Pancreas (tissue), 10 donors: ENCODE data around the gene CD81. TPM values are rescaled to one million over a fixed set of nuclear protein-coding genes. Genes with fewer than 3 reads are reported as not detected.

Source experiments
- ATAC-seq, 4 donors: fragments of 200-7000 bp; cut with Tn5 transposase; one replicate each; pipeline versions ENCODE4 v1.8.0 to v1.9.1; 2020; ENCODE audit warnings: mild to moderate bottlenecking in 4 of 4, moderate library complexity in 4 of 4
- DNase-seq, 6 donors: peaks; one replicate each; pipeline ENCODE4 v3.0.0-alpha.2; 2020
- FAIRE-seq: peaks from 2 replicates; lab custom pipeline; 2012; peaks lifted over from hg19 to GRCh38; lab: Jason Lieb, UNC
- H3K27ac ChIP-seq, 4 donors: fragments of 200-600 bp; sonication (generic); 1 replicate in 3 of 4; 2 replicates in 1 of 4; pipeline versions ENCODE4 v1.5.0 to v1.8.0; 2020
- H3K27me3 ChIP-seq, 4 donors: fragments of 200-600 bp; one replicate each; pipeline ENCODE4 v1.8.0; 2021
- H3K36me3 ChIP-seq, 3 donors: fragments of 200-600 bp; sonication (generic) in 1 of 3; one replicate each; pipeline versions ENCODE4 v1.5.0 to v1.8.0; 2020 to 2021
- H3K4me1 ChIP-seq, 3 donors: fragments of 200-600 bp; one replicate each; pipeline ENCODE4 v1.8.0; 2021
- H3K4me3 ChIP-seq, 4 donors: fragments of 200-600 bp; sonication (generic) in 2 of 4; one replicate each; pipeline versions ENCODE4 v1.5.0 to v1.8.0; 2020 to 2021
- H3K9me3 ChIP-seq, 4 donors: fragments of 200-600 bp; one replicate each; pipeline ENCODE4 v1.8.0; 2021
- CTCF ChIP-seq, 4 donors: fragments of 200-600 bp; sonication (generic) in 3 of 4; IDR thresholded peaks; one replicate each; pipeline versions ENCODE4 v1.5.0 to v1.8.0; 2021; ENCODE audit warnings: antibody characterized with exemption in 4 of 4
- WGBS, 2 donors: extraction: QIAGEN DNeasy Blood & Tissue Kit; methylation state at CpG; one replicate each; pipeline ENCODE4 v1.1.7; 2013; 5-methylcytosine and 5-hydroxymethylcytosine counted together
- intact Hi-C, 3 donors: fragments of 100-400 bp; cut with DNase I; formaldehyde crosslinking; loops; one replicate each; pipeline versions ENCODE4 v1.11.1 to v1.14.2; 2022
- polyA plus RNA-seq, 2 donors: library from polyadenylated mRNA; stranded (reverse); fragments of 200-250 nt; gene quantifications; one replicate each; pipeline ENCODE4 v1.2.3, GENCODE V29; 2013
- total RNA-seq, 6 donors: library from RNA; stranded (reverse); fragmentation: NEBNext Ultra II Directional in 4 of 6; extraction: Animal tissue kit (Norgen Biotek cat#: 25700) in 4 of 6; gene quantifications; one replicate each; pipeline versions ENCODE4 v1.2.1 to v1.2.4, GENCODE V29; 2021 to 2023
- donor health status: healthy with polysubstance abuse.
- donor health status: DM: no; HTN: no; CAD: no; lungs with moderate emphysema.
- donor health status: DM: no; HTN: no; CAD: no.
- donor health status: control.
- donor health status: control.
- donor health status: Bipolar disorder and iron deficiency.
- donor health status: DM: yes; HTN: yes; CAD: no.
- donor health status: DM: no; HTN: no; CAD: no.
- donor health status: DM: no; HTN: no; CAD: no.
- donor health status: DM: yes; HTN: yes; CAD: no.

CD81 gene
- total and polyA plus RNA-seq, 8 donors: 154 to 392 (median 236) TPM

- no peak for ATAC-seq
- WGBS, 2 donors: 83 to 92% methylated on average over 13 of the region's 13 CpGs
- intact Hi-C loops: loop anchor here in 1 of 3 donors (10.0 kb wide), 2 partner anchors 82 to 462 kb away; no protein-coding TSS in a partner anchor
- FAIRE-seq: no peak
- DNase-seq: peak in 3 of 6 donors; percentile 19 to 64 (median 40)
- H3K9me3 ChIP-seq: no peaks in the 10 kb centered on the region
- no peak overlapping the region for H3K4me3 ChIP-seq
- no peaks in the 10 kb centered on the region for H3K36me3 ChIP-seq
- H3K4me1 ChIP-seq: no peaks in the 10 kb centered on the region
- TF ChIP-seq CTCF (IDR thresholded peaks at IDR 0.05): no peak
- no peaks in the 10 kb centered on the region for H3K27me3 ChIP-seq
- no peak overlapping the region for H3K27ac ChIP-seq
Observed at GRCh38 chr11:2432628-2433071, 55.5 kb downstream of the CD81 start.

GRCh38 chr11:2433106-2433925 is 56.2 kb downstream of the CD81 start:
- Histone ChIP-seq H3K4me3 (no peak overlapping the region), H3K4me1 (no peaks in the 10 kb centered on the region), H3K9me3 (no peaks in the 10 kb centered on the region), H3K27ac (no peak overlapping the region), H3K27me3 (no peaks in the 10 kb centered on the region), H3K36me3 (no peaks in the 10 kb centered on the region)
- intact Hi-C loops: loop anchor here in 1 of 3 donors (10.0 kb wide), 2 partner anchors 81 to 461 kb away; no protein-coding TSS in a partner anchor
- DNase-seq (peak in 3 of 6 donors; percentile 21 to 52 (median 41)), ATAC-seq (peak in 1 of 4 donors; percentile 8), FAIRE-seq (no peak)
- TF ChIP-seq CTCF (IDR thresholded peaks at IDR 0.05): no peak
- 89 to 95% methylated on average over 22 of the region's 22 CpGs for WGBS, 2 donors

GRCh38 chr11:2434008-2434407 is 56.9 kb downstream of the CD81 start:
- no peaks in the 10 kb centered on the region for H3K9me3 ChIP-seq
- H3K27ac ChIP-seq: no peak overlapping the region
- H3K27me3 ChIP-seq: no peaks in the 10 kb centered on the region
- no peak for FAIRE-seq
- intact Hi-C loops: loop anchor here in 1 of 3 donors (10.0 kb wide), 2 partner anchors 81 to 461 kb away; no protein-coding TSS in a partner anchor
- no peak overlapping the region for H3K4me3 ChIP-seq
- WGBS, 2 donors: 89 to 91% methylated on average over 8 of the region's 8 CpGs
- TF ChIP-seq CTCF (IDR thresholded peaks at IDR 0.05): no peak
- no peaks in the 10 kb centered on the region for H3K4me1 ChIP-seq
- no peaks in the 10 kb centered on the region for H3K36me3 ChIP-seq
- peak in 2 of 6 donors; percentile 10 to 40 for DNase-seq
- no peak for ATAC-seq

- FAIRE-seq: no peak
- no peak overlapping the region for H3K4me3 ChIP-seq
- H3K27me3 ChIP-seq: no peaks in the 10 kb centered on the region
- WGBS, 2 donors: 76 to 87% methylated on average over 11 of the region's 11 CpGs
- ATAC-seq: no peak
- no peaks in the 10 kb centered on the region for H3K36me3 ChIP-seq
- no peak overlapping the region for H3K27ac ChIP-seq
- H3K4me1 ChIP-seq: no peaks in the 10 kb centered on the region
- no peak for TF ChIP-seq CTCF (IDR thresholded peaks at IDR 0.05)
- no peaks in the 10 kb centered on the region for H3K9me3 ChIP-seq
- peak in 2 of 6 donors; percentile 9 to 24 for DNase-seq
- intact Hi-C loops: loop anchor here in 1 of 3 donors (10.0 kb wide), 2 partner anchors 80 to 460 kb away; no protein-coding TSS in a partner anchor
Observed at GRCh38 chr11:2434506-2435255, 57.6 kb downstream of the CD81 start.
